ENCODE data around the gene GSN. TPM values are rescaled to one million over a fixed set of nuclear protein-coding genes. Genes with fewer than 3 reads are reported as not detected.
A peak's percentile ranks its signal among the peaks of the same experiment; 100 is the strongest.

Gene GSN
- total and polyA plus RNA-seq, 9 of the 15 experiments (the other 6 are each of a cell fraction or from before 2014, with no cell fraction given): 0.39 to 16.6 (median 8.2) TPM

- peak; percentile 84 for TF ChIP-seq ZKSCAN8 (CRISPR knock-in tag; IDR thresholded peaks at IDR 0.05)
- TF ChIP-seq TBL1XR1 (IDR thresholded peaks at IDR 0.05; ENCODE audit: low read length in 2 of 2): no peak
- no peak for TF ChIP-seq ZBTB26 (CRISPR knock-in tag; IDR thresholded peaks at IDR 0.05)
- no peak for TF ChIP-seq BRF2 (IDR thresholded peaks at IDR 0.05; ENCODE audit: borderline replicate concordance, insufficient read depth, insufficient read length)
- TF ChIP-seq STAT5B (CRISPR knock-in tag; IDR thresholded peaks at IDR 0.05): 0 out of 2 replicates have a peak, but pooled peaks have one; percentile 56
- TF ChIP-seq ATF7 (IDR thresholded peaks at IDR 0.05): peak; percentile 45; the same call in 1 of the 2 replicates
- no peak for TF ChIP-seq GABPB2 (CRISPR knock-in tag; conservative IDR thresholded peaks at IDR 0.05)
- TF ChIP-seq ZNF175 (CRISPR knock-in tag; IDR thresholded peaks at IDR 0.05; ENCODE audit: low read depth): peak; percentile 97
- 0 out of 2 replicates have a peak, but pooled peaks have one; percentile 22 for TF ChIP-seq ELF1 (tag; IDR thresholded peaks at IDR 0.05)
- no peak for TF ChIP-seq FOXJ2 (tag; IDR thresholded peaks at IDR 0.05)
- peak; percentile 72 for TF ChIP-seq ZNF398 (CRISPR knock-in tag; IDR thresholded peaks at IDR 0.05)
- TF ChIP-seq HINFP (tag; conservative IDR thresholded peaks at IDR 0.05; ENCODE audit: low read depth): peak; percentile 89
- TF ChIP-seq ZNF354B (CRISPR knock-in tag; IDR thresholded peaks at IDR 0.05): 0 out of 2 replicates have a peak, but pooled peaks have one; percentile 27
- no peak for TF ChIP-seq ESRRB (CRISPR knock-in tag; IDR thresholded peaks at IDR 0.05; ENCODE audit: borderline replicate concordance)
- no peak for TF ChIP-seq THRA (IDR thresholded peaks at IDR 0.05)
- TF ChIP-seq YY1 (IDR thresholded peaks at IDR 0.05; ENCODE audit: borderline replicate concordance in 1 of 3, control insufficient read depth in 1 of 3, extremely low read depth in 1 of 3, insufficient read depth in 3 of 3, insufficient read length in 1 of 3, insufficient replicate concordance in 2 of 3, low read depth in 1 of 3, low read length in 2 of 3): peak in 1 of 3 experiments; percentile 59
- TF ChIP-seq CTBP1 (IDR thresholded peaks at IDR 0.05; ENCODE audit: borderline replicate concordance): no peak
- 0 out of 2 replicates have a peak, but pooled peaks have one; percentile 14 for TF ChIP-seq NFRKB (IDR thresholded peaks at IDR 0.05; ENCODE audit: low read depth)
- peak; percentile 70; the same call in 1 of the 2 replicates for TF ChIP-seq TCFL5 (CRISPR knock-in tag; conservative IDR thresholded peaks at IDR 0.05)
- no peak for TF ChIP-seq PPARD (CRISPR knock-in tag; IDR thresholded peaks at IDR 0.05)
These were observed 49.5 kb upstream of the GSN start (continued) for GRCh38 chr9:121218357-121219027.

Data from K562 (cell line).